Gastrocnemius medialis (tissue), 4 donors: Measurements from ENCODE around the gene HNRNPA0. TPM values are rescaled to one million over a fixed set of nuclear protein-coding genes. Genes with fewer than 3 reads are reported as not detected.

Experiments used
- ATAC-seq, 2 donors: fragments of 150-250 bp; one replicate each; pipeline ENCODE4 v1.9.1; 2016
- DNase-seq, 2 donors: peaks; one replicate each; pipeline ENCODE4 v3.0.0-alpha.2; 2019
- H3K27ac ChIP-seq, 4 donors: fragments of 200-600 bp; sonication (generic); 1 replicate in 1 of 4; 2 replicates in 3 of 4; pipeline ENCODE4 v1.5.1; 2016 to 2018; ENCODE audit warnings: mild to moderate bottlenecking in 2 of 4, moderate library complexity in 1 of 4
- H3K27me3 ChIP-seq, 3 donors: fragments of 200-600 bp; sonication (generic) in 2 of 3; 1 replicate in 1 of 3; 2 replicates in 2 of 3; pipeline versions ENCODE4 v1.5.1 to v1.6.0; 2016 to 2019; ENCODE audit warnings: mild to moderate bottlenecking in 1 of 3, moderate library complexity in 1 of 3
- H3K36me3 ChIP-seq, 2 donors: fragments of 200-600 bp; sonication (generic) in 1 of 2; one replicate each; pipeline ENCODE4 v1.5.1; 2017 to 2018
- H3K4me1 ChIP-seq, 2 donors: fragments of 200-600 bp; sonication (generic) in 1 of 2; one replicate each; pipeline ENCODE4 v1.5.1; 2016 to 2017; ENCODE audit warnings: mild to moderate bottlenecking in 2 of 2
- H3K4me3 ChIP-seq, 4 donors: fragments of 200-600 bp; sonication (generic) in 3 of 4; 1 replicate in 1 of 4; 2 replicates in 3 of 4; pipeline ENCODE4 v1.5.1; 2016 to 2019; ENCODE audit warnings: mild to moderate bottlenecking in 2 of 4
- H3K9me3 ChIP-seq, 3 donors: fragments of 200-600 bp; sonication (generic) in 2 of 3; 1 replicate in 1 of 3; 2 replicates in 2 of 3; pipeline ENCODE4 v1.5.1; 2016 to 2019
- CTCF ChIP-seq, 5 experiments: fragments of 450-650 bp in 3 of 5; fragments of 200-600 bp in 2 of 5; sonication (generic) in 2 of 5; IDR thresholded peaks in 4 of 5; conservative IDR thresholded peaks in 1 of 5; 1 replicate in 4 of 5; 2 replicates in 1 of 5; pipeline ENCODE4 v1.5.1; 2016 to 2019; ENCODE audit warnings: antibody characterized with exemption in 5 of 5, mild to moderate bottlenecking in 3 of 5, moderate library complexity in 3 of 5
- POLR2A ChIP-seq, 2 donors: fragments of 450-650 bp; IDR thresholded peaks; one replicate each; pipeline ENCODE4 v1.6.1; 2017; ENCODE audit warnings: antibody characterized with exemption in 2 of 2, mild to moderate bottlenecking in 2 of 2, moderate library complexity in 2 of 2
- in situ Hi-C, 4 donors: fragments of 200-750 bp; cut with MboI; loops; one replicate each; pipeline versions ENCODE4 v1.15.0 to v1.8.0; 2017; ENCODE audit warnings: low sequenced_read_pairs in 4 of 4
- intact Hi-C: fragments of 100-400 bp; cut with DNase I; formaldehyde crosslinking; loops from one replicate; pipeline ENCODE4 v1.15.1; 2023; ENCODE audit warnings: low total_unique reads
- total RNA-seq, 4 donors: library from RNA; depleted of rRNA; stranded (reverse); fragments of >200 nt; gene quantifications; one replicate each; pipeline versions ENCODE4 v1.1.0 to v1.2.3, GENCODE V29; 2016

The HNRNPA0 gene
- total RNA-seq, 4 donors from 2014 or later = 4.2 to 6.0 (median 5.2) TPM

- Histone ChIP-seq H3K4me1 (peaks cover 9% of the 10 kb centered on the region in 2 donors), H3K36me3 (no peaks in the 10 kb centered on the region), H3K27me3 (no peaks in the 10 kb centered on the region), H3K27ac (peak overlapping the region; percentile 26 to 56 (median 36)), H3K9me3 (no peaks in the 10 kb centered on the region), H3K4me3 (no peak overlapping the region)
- TF ChIP-seq CTCF (IDR thresholded peaks at IDR 0.05 in 4 of 5, conservative IDR thresholded peaks at IDR 0.05 in 1 of 5) (no peak), POLR2A (IDR thresholded peaks at IDR 0.05) (no peak)
- DNase-seq (no peak), ATAC-seq (no peak)
- intact Hi-C loops (no loop called here), in situ Hi-C loops (loop anchor here in 1 of 4 donors (10.0 kb wide), 1 partner anchor 92 kb away; no protein-coding TSS in a partner anchor)
Observed at GRCh38 chr5:137736496-137736895, 17.7 kb downstream of the HNRNPA0 start.

- H3K27me3 ChIP-seq = no peaks in the 10 kb centered on the region
- peak within 1 kb of the TSS; percentile 30 to 56 (median 38) for H3K27ac ChIP-seq
- DNase-seq (no peak), ATAC-seq (peak in 1 of 2 donors; percentile 64)
- intact Hi-C loops (loop anchor here (2.0 kb wide), 1 partner anchor 75 kb away; no protein-coding TSS in a partner anchor), in situ Hi-C loops (loop anchor here in 1 of 4 donors (10.0 kb wide), 1 partner anchor 91 kb away; no protein-coding TSS in a partner anchor)
- H3K9me3 ChIP-seq = no peaks in the 10 kb centered on the region
- H3K4me1 ChIP-seq = peaks cover 9% of the 10 kb centered on the region in 2 donors
- H3K36me3 ChIP-seq = no peaks in the 10 kb centered on the region
- TF ChIP-seq POLR2A (IDR thresholded peaks at IDR 0.05) (no peak), CTCF (IDR thresholded peaks at IDR 0.05 in 4 of 5, conservative IDR thresholded peaks at IDR 0.05 in 1 of 5) (no peak)
- H3K4me3 ChIP-seq = peak within 1 kb of the TSS; percentile 17 to 51 (median 40)
Observed at GRCh38 chr5:137735555-137736284, 18.4 kb downstream of the HNRNPA0 start, which contains the start of gene KLHL3. Gene KLHL3 (minus strand): TSS chr5:137736089. CDS start chr5:137735646, 443 bp downstream.

- Histone ChIP-seq H3K27me3 (no peaks in the 10 kb centered on the region), H3K9me3 (no peaks in the 10 kb centered on the region), H3K4me1 (peaks cover 9% of the 10 kb centered on the region in 2 donors), H3K27ac (peak overlapping the region; percentile 30 to 56 (median 38)), H3K4me3 (peak overlapping the region; percentile 17 to 51 (median 40)), H3K36me3 (no peaks in the 10 kb centered on the region)
- in situ Hi-C loops (loop anchor here in 1 of 4 donors (10.0 kb wide), 1 partner anchor 90 kb away; no protein-coding TSS in a partner anchor), intact Hi-C loops (loop anchor here (2.0 kb wide), 1 partner anchor 74 kb away; no protein-coding TSS in a partner anchor)
- TF ChIP-seq CTCF (IDR thresholded peaks at IDR 0.05 in 4 of 5, conservative IDR thresholded peaks at IDR 0.05 in 1 of 5) = no peak
- TF ChIP-seq POLR2A (IDR thresholded peaks at IDR 0.05) = no peak
- no peak for DNase-seq
- ATAC-seq = peak; percentile 51 to 63
Observed at GRCh38 chr5:137734962-137735554, 19.1 kb downstream of the HNRNPA0 start.

GRCh38 chr5:137734331-137734730 lies 19.8 kb downstream of the HNRNPA0 start:
- intact Hi-C loops (loop anchor here (2.0 kb wide), 1 partner anchor 74 kb away; no protein-coding TSS in a partner anchor), in situ Hi-C loops (loop anchor here in 1 of 4 donors (10.0 kb wide), 1 partner anchor 90 kb away; no protein-coding TSS in a partner anchor)
- no peaks in the 10 kb centered on the region for H3K9me3 ChIP-seq
- peaks cover 9% of the 10 kb centered on the region in 2 donors for H3K4me1 ChIP-seq
- ATAC-seq = no peak
- H3K27me3 ChIP-seq = no peaks in the 10 kb centered on the region
- TF ChIP-seq POLR2A (IDR thresholded peaks at IDR 0.05) = no peak
- H3K36me3 ChIP-seq = no peaks in the 10 kb centered on the region
- H3K4me3 ChIP-seq = peak overlapping the region in 1 of 4 donors; percentile 43
- H3K27ac ChIP-seq = peak overlapping the region in 3 of 4 donors; percentile 30 to 56 (median 43)
- DNase-seq = no peak
